AG09309 (cell line): Measurements from ENCODE around the gene C9orf78.

Experiments
- DNase-seq: peaks from one replicate; pipeline ENCODE4 v3.0.0-alpha.2; 2010; ENCODE audit warnings: low read depth
- H3K4me3 ChIP-seq: 2 replicates; pipeline ENCODE4 v1.5.1; 2011; ENCODE audit warnings: mild to moderate bottlenecking, low read depth, low read length, moderate library complexity; ENCODE audit not compliant: control insufficient read depth
- CTCF ChIP-seq: IDR thresholded peaks from 2 replicates; pipeline ENCODE4 v1.5.1; 2011; ENCODE audit warnings: mild to moderate bottlenecking, low read depth, low read length, inconsistent platforms; ENCODE audit not compliant: insufficient read depth, control insufficient read depth; ENCODE audit errors: missing control alignments

C9orf78 gene

GRCh38 chr9:129873563-129874190 lies 38.6 kb upstream of the C9orf78 start:
- TF ChIP-seq CTCF: no peak
- DNase-seq: no peak
- no peak overlapping the region for H3K4me3 ChIP-seq

GRCh38 chr9:129871046-129871445 lies 36.0 kb upstream of the C9orf78 start:
- TF ChIP-seq CTCF: no peak
- no peak overlapping the region for H3K4me3 ChIP-seq
- no peak for DNase-seq

GRCh38 chr9:129869585-129870501 lies 34.8 kb upstream of the C9orf78 start:
- TF ChIP-seq CTCF: no peak
- no peak for DNase-seq
- H3K4me3 ChIP-seq: no peak overlapping the region

GRCh38 chr9:129868872-129869486 lies 33.9 kb upstream of the C9orf78 start:
- no peak overlapping the region for H3K4me3 ChIP-seq
- DNase-seq: no peak
- TF ChIP-seq CTCF: no peak

- TF ChIP-seq CTCF: no peak
- no peak overlapping the region for H3K4me3 ChIP-seq
- DNase-seq: no peak
Measured at GRCh38 chr9:129868023-129868871, 33.2 kb upstream of the C9orf78 start.
